ENCODE data around the gene KLHL22.
A peak's percentile ranks its signal among the peaks of the same experiment; 100 is the strongest.

Gene KLHL22

DNA sequence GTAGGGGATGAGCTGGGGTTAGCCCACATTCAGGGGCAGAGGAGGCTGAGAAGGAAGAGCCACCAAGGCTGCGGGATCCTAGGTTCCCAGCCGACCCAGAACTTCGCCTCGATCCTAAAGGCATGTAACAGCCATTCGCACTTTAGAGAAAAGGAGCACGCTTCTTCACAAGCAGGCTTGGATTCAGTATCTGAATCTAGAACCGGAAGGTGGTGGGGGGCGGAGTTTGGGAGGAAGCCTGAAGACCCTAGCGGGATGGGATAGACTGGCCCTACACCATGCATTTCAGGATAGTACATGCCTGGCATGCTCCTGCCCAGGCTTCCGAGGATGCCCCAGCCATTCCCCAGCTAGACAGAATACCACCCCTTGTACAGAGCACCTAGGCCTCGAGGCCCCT, 62.4 kb downstream of the KLHL22 start:
- H3K4me1 ChIP-seq (ENCODE audit: control insufficient read depth in 1 of 2, insufficient read depth in 2 of 2, low read length in 2 of 2), result peaks cover 14 to 30% of the 10 kb centered on the region in 2 experiments
- no CpG with 5 or more reads among the region's 11 CpGs for WGBS (ENCODE audit: extremely low coverage, insufficient coverage, insufficient read length)

DNA sequence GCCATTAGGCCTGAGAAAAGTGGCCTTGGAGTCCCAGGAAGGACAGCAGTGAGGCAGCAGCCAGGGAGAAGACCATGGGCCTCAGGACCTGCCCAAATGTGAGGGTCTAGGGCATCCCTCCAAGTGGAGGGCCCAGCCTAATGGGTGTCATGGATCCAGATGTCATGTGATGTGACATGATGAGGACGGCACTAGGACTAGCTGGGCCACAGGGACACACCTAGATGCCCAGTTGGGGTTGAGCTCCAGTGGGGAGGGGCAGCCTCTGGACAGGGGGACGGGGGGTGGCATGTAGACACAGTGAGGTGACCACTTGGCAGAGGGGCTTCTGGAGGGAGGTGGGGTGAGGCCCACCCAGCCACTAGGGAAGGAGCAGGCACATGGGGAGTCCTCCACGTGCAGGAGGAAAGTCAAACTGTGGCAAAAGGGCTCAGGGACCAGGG, 63.3 kb downstream of the KLHL22 start:
- H3K4ac ChIP-seq (ENCODE audit: low read depth, low read length), result no peak overlapping the region
- H3K9me3 ChIP-seq (ENCODE audit: insufficient read depth, low read depth, low read length), result peaks cover 15% of the 10 kb centered on the region
- no peak overlapping the region for H2BK12ac ChIP-seq (ENCODE audit: low read length)
- no peak overlapping the region for H2BK5ac ChIP-seq (ENCODE audit: low read depth, low read length, poor library complexity)
- no peak overlapping the region for H3K9ac ChIP-seq (ENCODE audit: low read length)
- no peak for DNase-seq
- H3K23ac ChIP-seq (ENCODE audit: low read length), result no peak overlapping the region
- H2AFZ ChIP-seq (ENCODE audit: insufficient read depth, low read length, poor library complexity), result no peak overlapping the region
- no peak overlapping the region for H3K27ac ChIP-seq (ENCODE audit: low read depth, low read length)
- no peak overlapping the region for H4K12ac ChIP-seq (ENCODE audit: low read depth, low read length)
- WGBS (ENCODE audit: extremely low coverage, insufficient coverage, insufficient read length), result no CpG with 5 or more reads among the region's 3 CpGs
- H3K18ac ChIP-seq (ENCODE audit: low read length), result no peak overlapping the region
- peaks cover 7% of the 10 kb centered on the region for H3K79me2 ChIP-seq (ENCODE audit: control insufficient read depth, insufficient read depth, low read length, poor library complexity)
- H2AK5ac ChIP-seq (ENCODE audit: low read length), result no peak overlapping the region
- H3K79me1 ChIP-seq (ENCODE audit: low read length), result peaks cover 14% of the 10 kb centered on the region
- H3K36me3 ChIP-seq (ENCODE audit: control insufficient read depth in 1 of 2, insufficient read depth in 2 of 2, low read length in 2 of 2), result peaks cover 25 to 31% of the 10 kb centered on the region in 2 experiments
- H4K91ac ChIP-seq (ENCODE audit: low read depth, low read length), result no peak overlapping the region
- H3K14ac ChIP-seq (ENCODE audit: low read length), result no peak overlapping the region
- H4K8ac ChIP-seq (ENCODE audit: low read depth, low read length), result no peak overlapping the region
- no peak overlapping the region for H2BK120ac ChIP-seq (ENCODE audit: insufficient read depth, low read length, poor library complexity)
- H3K4me3 ChIP-seq (ENCODE audit: low read depth, low read length), result no peak overlapping the region
- peaks cover 14 to 28% of the 10 kb centered on the region in 2 experiments for H3K4me1 ChIP-seq (ENCODE audit: control insufficient read depth in 1 of 2, insufficient read depth in 2 of 2, low read length in 2 of 2)
- H3K4me2 ChIP-seq (ENCODE audit: low read length), result no peak overlapping the region
- peaks cover 22% of the 10 kb centered on the region for H3K27me3 ChIP-seq (ENCODE audit: insufficient read depth, low read length)

More for the DNA sequence above, 62.4 kb downstream of the KLHL22 start:
- Histone ChIP-seq H3K36me3 (ENCODE audit: control insufficient read depth in 1 of 2, insufficient read depth in 2 of 2, low read length in 2 of 2) (peaks cover 19 to 24% of the 10 kb centered on the region in 2 experiments), H3K79me1 (ENCODE audit: low read length) (peaks cover 21% of the 10 kb centered on the region), H4K91ac (ENCODE audit: low read depth, low read length) (no peak overlapping the region), H3K18ac (ENCODE audit: low read length) (no peak overlapping the region), H2AK5ac (ENCODE audit: low read length) (no peak overlapping the region), H3K79me2 (ENCODE audit: control insufficient read depth, insufficient read depth, low read length, poor library complexity) (peaks cover 12% of the 10 kb centered on the region), H3K27me3 (ENCODE audit: insufficient read depth, low read length) (peaks cover 22% of the 10 kb centered on the region), H3K14ac (ENCODE audit: low read length) (no peak overlapping the region), H4K8ac (ENCODE audit: low read depth, low read length) (no peak overlapping the region), H3K27ac (ENCODE audit: low read depth, low read length) (no peak overlapping the region), H3K4ac (ENCODE audit: low read depth, low read length) (no peak overlapping the region), H3K23ac (ENCODE audit: low read length) (no peak overlapping the region), H2BK5ac (ENCODE audit: low read depth, low read length, poor library complexity) (no peak overlapping the region), H3K9me3 (ENCODE audit: insufficient read depth, low read depth, low read length) (peaks cover 15% of the 10 kb centered on the region), H2BK120ac (ENCODE audit: insufficient read depth, low read length, poor library complexity) (no peak overlapping the region), H4K12ac (ENCODE audit: low read depth, low read length) (no peak overlapping the region), H3K4me3 (ENCODE audit: low read depth, low read length) (no peak overlapping the region), H3K9ac (ENCODE audit: low read length) (no peak overlapping the region), H3K4me2 (ENCODE audit: low read length) (no peak overlapping the region), H2BK12ac (ENCODE audit: low read length) (no peak overlapping the region), H2AFZ (ENCODE audit: insufficient read depth, low read length, poor library complexity) (no peak overlapping the region)
- DNase-seq, result no peak

DNA sequence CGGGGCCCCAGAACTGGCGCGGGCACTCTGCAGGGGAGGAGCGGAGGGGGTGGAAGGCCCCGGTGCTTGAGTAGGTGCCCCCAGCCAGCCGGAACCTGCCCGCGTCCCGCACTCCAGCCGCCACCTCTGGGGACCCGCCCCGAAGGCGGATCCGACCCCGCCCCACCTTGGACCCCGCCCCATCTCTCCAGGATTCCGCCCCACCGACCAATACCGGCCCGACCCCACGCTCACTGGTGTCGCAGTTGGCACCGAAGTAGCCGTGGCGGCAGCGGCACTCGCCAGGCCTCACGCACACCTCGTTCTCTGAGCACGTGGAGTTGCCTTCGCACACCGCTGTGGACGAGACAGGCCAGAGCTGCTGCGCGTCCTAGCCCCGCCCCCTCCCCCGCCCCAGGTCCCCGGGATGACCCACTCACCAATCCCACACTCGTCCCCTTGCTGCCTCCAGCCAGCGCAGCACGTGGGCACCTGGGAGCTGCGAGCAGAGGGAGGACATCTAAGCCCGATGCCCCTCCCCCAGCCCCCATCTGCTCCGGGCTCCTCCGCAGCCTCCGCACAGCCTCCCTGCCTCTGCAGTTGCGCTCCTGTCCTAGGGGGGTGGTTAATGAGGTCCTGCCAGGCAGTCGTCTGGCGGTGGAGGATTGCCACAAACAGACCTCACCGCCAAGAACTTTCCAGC, 63.9 kb downstream of the KLHL22 start:
- Histone ChIP-seq H3K9ac (ENCODE audit: low read length) (no peak overlapping the region), H3K23ac (ENCODE audit: low read length) (no peak overlapping the region), H3K9me3 (ENCODE audit: insufficient read depth, low read depth, low read length) (peaks cover 18% of the 10 kb centered on the region), H3K27me3 (ENCODE audit: insufficient read depth, low read length) (peaks cover 19% of the 10 kb centered on the region), H2BK5ac (ENCODE audit: low read depth, low read length, poor library complexity) (no peak overlapping the region), H2AFZ (ENCODE audit: insufficient read depth, low read length, poor library complexity) (no peak overlapping the region), H3K4me1 (ENCODE audit: control insufficient read depth in 1 of 2, insufficient read depth in 2 of 2, low read length in 2 of 2) (peaks cover 14 to 26% of the 10 kb centered on the region in 2 experiments), H3K14ac (ENCODE audit: low read length) (no peak overlapping the region), H3K36me3 (ENCODE audit: control insufficient read depth in 1 of 2, insufficient read depth in 2 of 2, low read length in 2 of 2) (peaks cover 31 to 36% of the 10 kb centered on the region in 2 experiments), H2BK12ac (ENCODE audit: low read length) (no peak overlapping the region), H3K4me2 (ENCODE audit: low read length) (peak overlapping the region; percentile 69), H3K79me1 (ENCODE audit: low read length) (peaks cover 9% of the 10 kb centered on the region), H3K4me3 (ENCODE audit: low read depth, low read length) (peak overlapping the region; percentile 5), H2AK5ac (ENCODE audit: low read length) (no peak overlapping the region), H3K79me2 (ENCODE audit: control insufficient read depth, insufficient read depth, low read length, poor library complexity) (peaks cover 2% of the 10 kb centered on the region), H3K27ac (ENCODE audit: low read depth, low read length) (no peak overlapping the region), H4K8ac (ENCODE audit: low read depth, low read length) (no peak overlapping the region), H3K4ac (ENCODE audit: low read depth, low read length) (no peak overlapping the region), H2BK120ac (ENCODE audit: insufficient read depth, low read length, poor library complexity) (no peak overlapping the region), H3K18ac (ENCODE audit: low read length) (no peak overlapping the region), H4K91ac (ENCODE audit: low read depth, low read length) (no peak overlapping the region), H4K12ac (ENCODE audit: low read depth, low read length) (no peak overlapping the region)
- no CpG with 5 or more reads among the region's 50 CpGs for WGBS (ENCODE audit: extremely low coverage, insufficient coverage, insufficient read length)
- DNase-seq, result no peak

DNA sequence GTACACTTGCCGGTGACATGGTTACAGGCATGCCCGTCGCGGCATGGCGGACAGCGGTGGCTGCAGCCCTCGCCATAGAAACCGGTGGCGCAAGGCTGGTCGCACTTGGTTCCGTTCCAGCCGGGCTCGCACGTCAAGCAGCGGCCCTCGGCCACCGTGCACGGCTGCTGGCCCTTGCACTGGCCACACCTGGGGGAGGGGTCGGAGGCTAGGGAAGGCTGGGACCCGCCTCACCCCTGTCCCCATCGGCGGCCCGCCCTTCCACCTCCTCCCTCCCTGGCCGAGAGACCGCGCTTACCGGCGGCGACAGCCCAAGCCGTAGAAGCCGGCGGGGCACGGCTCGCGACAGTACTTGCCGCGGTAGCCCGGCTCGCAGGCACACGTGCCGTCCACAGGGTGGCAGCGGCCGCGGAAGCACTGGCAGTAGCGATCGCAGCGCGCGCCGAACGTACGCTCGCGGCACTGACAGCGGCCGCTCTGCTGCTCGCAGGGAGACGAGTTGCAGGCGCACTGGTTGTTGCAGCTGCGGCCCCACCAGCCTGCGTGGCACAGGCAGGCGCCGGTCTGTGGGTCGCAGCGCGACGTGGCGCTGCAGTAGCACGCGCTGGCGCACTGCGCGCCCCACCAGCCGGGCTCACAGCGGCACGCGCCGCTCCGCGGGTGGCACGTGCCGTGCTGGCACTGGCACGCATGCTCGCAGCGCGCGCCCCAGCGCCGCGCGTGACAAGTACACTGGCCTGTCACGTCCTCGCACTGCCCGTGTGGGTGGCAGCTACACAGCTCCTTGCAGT, 64.7 kb downstream of the KLHL22 start:
- H3K27me3 ChIP-seq (ENCODE audit: insufficient read depth, low read length), result peaks cover 16% of the 10 kb centered on the region
- H2AK5ac ChIP-seq (ENCODE audit: low read length), result no peak overlapping the region
- peaks cover 18% of the 10 kb centered on the region for H3K9me3 ChIP-seq (ENCODE audit: insufficient read depth, low read depth, low read length)
- H4K8ac ChIP-seq (ENCODE audit: low read depth, low read length), result no peak overlapping the region
- H3K36me3 ChIP-seq (ENCODE audit: control insufficient read depth in 1 of 2, insufficient read depth in 2 of 2, low read length in 2 of 2), result peaks cover 36 to 41% of the 10 kb centered on the region in 2 experiments
- H3K27ac ChIP-seq (ENCODE audit: low read depth, low read length), result no peak overlapping the region
- no peak overlapping the region for H2BK12ac ChIP-seq (ENCODE audit: low read length)
- H4K91ac ChIP-seq (ENCODE audit: low read depth, low read length), result no peak overlapping the region
- no peak overlapping the region for H2AFZ ChIP-seq (ENCODE audit: insufficient read depth, low read length, poor library complexity)
- no peak overlapping the region for H3K14ac ChIP-seq (ENCODE audit: low read length)
- H3K9ac ChIP-seq (ENCODE audit: low read length), result no peak overlapping the region
- H3K4me1 ChIP-seq (ENCODE audit: control insufficient read depth in 1 of 2, insufficient read depth in 2 of 2, low read length in 2 of 2), result peaks cover 12 to 23% of the 10 kb centered on the region in 2 experiments
- H4K12ac ChIP-seq (ENCODE audit: low read depth, low read length), result no peak overlapping the region
- peaks cover 4% of the 10 kb centered on the region for H3K79me1 ChIP-seq (ENCODE audit: low read length)
- H2BK120ac ChIP-seq (ENCODE audit: insufficient read depth, low read length, poor library complexity), result no peak overlapping the region
- peak; percentile 76 to 84 for DNase-seq
- no CpG with 5 or more reads among the region's 94 CpGs for WGBS (ENCODE audit: extremely low coverage, insufficient coverage, insufficient read length)
- no peak overlapping the region for H3K18ac ChIP-seq (ENCODE audit: low read length)
- peak overlapping the region; percentile 69 for H3K4me2 ChIP-seq (ENCODE audit: low read length)
- H3K79me2 ChIP-seq (ENCODE audit: control insufficient read depth, insufficient read depth, low read length, poor library complexity), result no peaks in the 10 kb centered on the region
- peak overlapping the region; percentile 57 for H3K4me3 ChIP-seq (ENCODE audit: low read depth, low read length)
- H3K4ac ChIP-seq (ENCODE audit: low read depth, low read length), result no peak overlapping the region
- no peak overlapping the region for H3K23ac ChIP-seq (ENCODE audit: low read length)
- H2BK5ac ChIP-seq (ENCODE audit: low read depth, low read length, poor library complexity), result no peak overlapping the region

Data from trophoblast cell (in vitro differentiated cells and primary cell).